GM10847 (cell line): ENCODE data around the gene MIX23.
A peak's percentile ranks its signal among the peaks of the same experiment; 100 is the strongest.

Experiments
- POLR2A ChIP-seq: IDR thresholded peaks from 2 replicates; pipeline ENCODE4 v1.6.1; 2011; ENCODE audit not compliant: insufficient read length; ENCODE audit errors: extremely low read depth

MIX23 gene

GRCh38 chr3:122397201-122397600, 14.2 kb upstream of the MIX23 start:
- no peak for TF ChIP-seq POLR2A

GRCh38 chr3:122396511-122396910, 13.5 kb upstream of the MIX23 start:
- TF ChIP-seq POLR2A = no peak

DNA sequence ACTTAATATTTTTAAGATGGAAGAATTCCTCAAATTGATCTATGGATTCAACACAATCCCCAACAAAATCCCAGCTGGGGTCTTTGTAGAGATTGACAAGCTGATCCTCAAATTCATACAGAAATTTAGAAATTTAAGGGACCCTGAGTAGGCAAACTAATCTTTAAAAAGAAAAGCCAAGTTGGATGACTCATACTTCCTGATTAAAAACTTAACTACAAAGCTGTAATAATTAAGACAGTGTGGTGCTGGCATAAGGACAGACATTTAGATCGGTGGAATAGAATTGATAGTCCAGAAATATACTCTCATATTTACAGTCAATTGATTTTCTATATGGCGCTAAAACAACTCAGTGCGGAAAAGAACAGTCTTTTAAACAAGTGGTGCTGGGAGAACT, 12.6 kb upstream of the MIX23 start:
- no peak for TF ChIP-seq POLR2A

DNA sequence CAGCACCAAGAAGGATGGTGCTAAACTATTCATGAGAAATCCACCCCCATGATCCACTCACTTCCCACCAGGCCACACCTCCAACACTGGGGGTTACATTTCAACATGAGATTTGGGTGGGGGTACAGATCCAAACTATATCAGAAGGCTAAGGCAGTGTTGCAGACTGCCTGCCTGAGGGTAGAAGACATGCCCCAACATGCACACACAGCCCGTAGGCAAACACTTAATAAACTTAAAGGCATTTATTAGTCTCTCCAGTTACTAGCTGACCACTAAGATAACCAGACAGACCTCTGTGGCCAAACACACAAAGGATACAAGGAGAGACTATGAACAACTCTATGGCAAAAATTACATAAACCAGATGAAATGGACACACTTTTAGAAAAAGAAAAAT, 11.1 kb upstream of the MIX23 start:
- TF ChIP-seq POLR2A = no peak

GRCh38 chr3:122392868-122393844, 10.1 kb upstream of the MIX23 start:
- no peak for TF ChIP-seq POLR2A

DNA sequence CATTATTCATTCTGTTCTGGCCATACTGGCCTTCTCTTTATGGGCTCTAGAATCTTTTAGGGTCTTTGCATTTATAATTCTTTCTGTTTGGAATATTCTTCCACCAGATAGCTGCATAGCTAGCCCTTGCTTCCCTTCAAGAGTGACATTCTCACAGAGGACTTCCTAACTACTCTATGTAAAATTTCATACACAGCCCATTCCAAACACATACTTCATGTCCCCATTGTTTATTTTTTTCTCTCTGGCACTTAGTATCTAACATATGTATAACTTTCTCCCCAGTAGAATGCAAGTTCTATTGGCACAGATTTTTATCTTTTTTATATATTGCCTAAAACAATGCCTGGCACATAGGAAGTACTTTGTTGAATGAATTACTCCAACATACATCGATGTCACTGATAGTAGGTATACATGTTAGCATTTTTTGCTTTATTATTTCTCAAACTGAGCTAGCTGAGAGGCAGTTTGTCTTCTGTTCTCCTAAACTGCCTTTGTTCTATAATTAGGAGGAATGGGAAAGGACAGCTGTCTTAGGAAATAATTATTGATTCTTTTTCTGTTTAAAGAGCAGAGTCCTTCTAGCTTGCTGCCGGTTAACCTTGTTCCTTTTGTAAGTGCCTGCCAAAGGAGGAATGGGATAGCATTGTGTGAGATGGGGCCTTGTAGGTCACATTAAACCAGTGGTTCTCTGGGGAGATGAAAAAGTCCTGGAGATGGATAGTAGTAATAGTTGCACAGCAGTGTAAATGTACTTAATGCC, 8.8 kb upstream of the MIX23 start:
- TF ChIP-seq POLR2A = no peak

- TF ChIP-seq POLR2A = no peak
These were observed 7.6 kb upstream of the MIX23 start for GRCh38 chr3:122390665-122391064.

DNA sequence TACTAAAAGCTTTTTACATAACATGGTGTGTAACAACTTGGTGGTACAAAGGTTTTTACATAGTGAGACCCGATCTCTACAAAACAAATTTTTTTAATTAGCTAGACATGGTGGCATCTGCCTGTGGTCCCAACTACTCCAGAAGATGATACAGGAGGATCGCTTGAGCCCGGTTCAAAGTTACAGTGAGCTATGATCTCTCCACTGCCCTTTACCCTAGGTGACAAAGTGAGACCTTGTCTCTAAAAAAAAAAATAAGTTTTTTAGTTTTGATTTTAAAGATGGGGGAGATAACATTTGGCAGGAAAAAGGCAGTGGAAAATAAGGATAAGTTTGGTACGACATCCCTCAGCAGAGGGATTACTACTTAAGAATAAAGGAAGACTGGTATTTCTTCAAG, 6.9 kb upstream of the MIX23 start:
- no peak for TF ChIP-seq POLR2A

DNA sequence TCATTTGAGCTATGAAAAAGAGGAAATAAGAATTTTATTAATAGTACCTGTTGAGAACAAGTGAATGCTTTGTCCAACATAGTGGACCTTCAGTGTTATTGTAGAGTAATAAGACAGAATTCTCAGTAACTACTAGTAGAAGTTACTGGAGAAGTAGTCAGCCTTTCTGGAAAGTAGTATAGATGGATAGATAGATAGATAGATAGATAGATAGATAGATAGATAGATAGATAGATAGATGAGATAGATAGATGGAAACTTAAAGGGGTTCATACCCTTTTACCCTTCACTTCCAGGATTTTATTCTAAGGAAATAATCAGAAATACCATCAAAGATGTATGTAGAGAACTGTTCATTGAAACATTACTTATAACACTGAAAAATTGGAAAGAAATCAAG, 6.2 kb upstream of the MIX23 start:
- no peak for TF ChIP-seq POLR2A

GRCh38 chr3:122387709-122388108, 4.7 kb upstream of the MIX23 start:
- no peak for TF ChIP-seq POLR2A

- peak; percentile 93 for TF ChIP-seq POLR2A
These were observed 1.0 kb upstream of the MIX23 start, which contains the start of gene FAM162A for GRCh38 chr3:122383771-122384697. FAM162A (plus strand) TSS chr3:122384182; CDS start chr3:122384266, 84 bp downstream.

DNA sequence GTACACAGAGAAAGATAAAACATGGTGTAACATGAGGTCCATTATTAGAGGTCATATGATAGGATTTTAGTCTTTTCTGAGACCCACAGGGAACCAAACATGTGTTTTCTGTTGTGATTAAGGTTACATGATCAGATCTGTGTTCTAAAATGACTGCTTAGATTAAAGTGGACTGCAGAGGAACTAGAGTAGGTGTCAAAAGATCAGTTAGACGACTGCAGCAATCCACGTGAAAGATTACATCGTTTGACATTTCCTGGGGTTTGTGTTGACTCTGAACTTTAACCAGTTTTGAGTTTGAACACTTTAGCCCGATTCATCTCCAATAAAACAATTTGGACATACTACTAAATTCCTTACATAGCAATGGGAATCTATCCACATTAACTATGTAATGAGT, 5.1 kb downstream of the MIX23 start:
- TF ChIP-seq POLR2A = no peak

DNA sequence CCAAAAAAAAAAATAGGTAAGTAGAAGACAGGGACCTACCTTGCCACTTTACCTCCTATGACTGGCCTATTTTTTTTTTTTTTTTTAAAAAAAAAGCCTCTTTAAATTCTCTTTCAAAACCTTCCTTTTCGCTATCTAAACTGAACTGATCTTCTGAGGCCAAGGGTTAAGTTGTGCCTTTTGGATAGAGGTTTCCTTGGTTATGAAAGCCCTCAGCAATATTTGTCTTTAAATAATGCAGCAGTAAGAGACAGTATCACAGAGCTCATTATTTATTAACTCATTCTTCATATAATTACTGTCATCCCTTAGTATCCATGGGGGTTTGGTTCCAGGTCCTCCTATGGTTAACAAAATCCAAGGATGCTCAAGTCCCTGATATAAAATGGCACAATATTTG, 9.0 kb downstream of the MIX23 start:
- no peak for TF ChIP-seq POLR2A

GRCh38 chr3:122366379-122366749, 16.7 kb downstream of the MIX23 start:
- no peak for TF ChIP-seq POLR2A

GRCh38 chr3:122365073-122365472, 18.0 kb downstream of the MIX23 start:
- no peak for TF ChIP-seq POLR2A
